GM13976 (cell line): ENCODE results near the gene ATMIN.

Experiments used
- DNase-seq: peaks from one replicate; pipeline ENCODE4 v3.0.0; 2012; ENCODE audit warnings: low spot score
- in situ Hi-C: fragments of 300-500 bp; cut with MboI; formaldehyde crosslinking; loops from one replicate; pipeline ENCODE4 v1.12.0; 2022; ENCODE audit warnings: low sequenced_read_pairs, mixed read lengths, inconsistent platforms; ENCODE audit not compliant: unreplicated experiment
- TF ChIP-seq, protein P1 (sequence below): IDR thresholded peaks from 2 replicates; pipeline ENCODE4 v1.5.1; 2012; ENCODE audit warnings: borderline replicate concordance, mild to moderate bottlenecking; ENCODE audit not compliant: insufficient read depth; ENCODE audit errors: extremely low read depth, missing control alignments, control extremely low read depth

The ATMIN gene

DNA sequence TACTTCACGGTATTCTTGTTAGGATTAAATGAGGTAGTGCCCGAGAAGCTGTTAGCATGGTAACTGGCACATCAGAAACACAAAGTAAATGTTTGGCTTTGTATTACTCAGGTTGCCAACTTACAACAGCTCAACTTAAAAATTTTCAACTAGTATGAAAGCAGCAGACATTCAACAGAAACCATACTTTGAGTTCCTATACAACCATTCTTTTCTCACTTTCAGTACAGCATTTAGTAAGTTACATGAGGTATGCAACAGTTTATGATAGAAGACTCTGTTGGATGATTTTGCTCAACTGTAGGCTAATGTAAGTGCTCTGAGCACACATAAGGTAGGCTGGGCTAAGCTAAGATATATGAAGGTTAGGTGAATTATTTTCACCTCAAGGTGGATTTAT lies 21.0 kb upstream of the ATMIN start:
- in situ Hi-C loops = no loop called here
- no peak for DNase-seq
- TF ChIP-seq, protein P1, sequence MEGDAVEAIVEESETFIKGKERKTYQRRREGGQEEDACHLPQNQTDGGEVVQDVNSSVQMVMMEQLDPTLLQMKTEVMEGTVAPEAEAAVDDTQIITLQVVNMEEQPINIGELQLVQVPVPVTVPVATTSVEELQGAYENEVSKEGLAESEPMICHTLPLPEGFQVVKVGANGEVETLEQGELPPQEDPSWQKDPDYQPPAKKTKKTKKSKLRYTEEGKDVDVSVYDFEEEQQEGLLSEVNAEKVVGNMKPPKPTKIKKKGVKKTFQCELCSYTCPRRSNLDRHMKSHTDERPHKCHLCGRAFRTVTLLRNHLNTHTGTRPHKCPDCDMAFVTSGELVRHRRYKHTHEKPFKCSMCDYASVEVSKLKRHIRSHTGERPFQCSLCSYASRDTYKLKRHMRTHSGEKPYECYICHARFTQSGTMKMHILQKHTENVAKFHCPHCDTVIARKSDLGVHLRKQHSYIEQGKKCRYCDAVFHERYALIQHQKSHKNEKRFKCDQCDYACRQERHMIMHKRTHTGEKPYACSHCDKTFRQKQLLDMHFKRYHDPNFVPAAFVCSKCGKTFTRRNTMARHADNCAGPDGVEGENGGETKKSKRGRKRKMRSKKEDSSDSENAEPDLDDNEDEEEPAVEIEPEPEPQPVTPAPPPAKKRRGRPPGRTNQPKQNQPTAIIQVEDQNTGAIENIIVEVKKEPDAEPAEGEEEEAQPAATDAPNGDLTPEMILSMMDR = no peak

DNA sequence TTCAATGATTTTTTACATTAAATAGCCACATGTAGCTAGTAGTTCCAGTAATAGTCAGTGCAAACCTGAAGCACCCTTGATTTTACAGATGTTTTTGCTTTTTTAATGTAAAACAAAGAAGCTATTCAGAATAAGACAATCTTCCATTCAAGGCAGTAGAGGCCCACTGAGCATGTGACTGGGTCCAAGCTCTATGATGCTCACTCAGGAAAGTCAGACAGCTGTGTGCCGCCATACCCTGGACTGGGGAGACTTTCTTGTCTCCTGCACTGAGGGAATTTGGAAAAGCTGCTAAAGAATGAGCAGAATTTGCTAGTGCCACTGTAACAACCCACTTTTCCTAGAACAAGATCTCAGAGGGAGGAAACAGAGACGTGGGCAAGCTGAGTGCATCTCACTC lies 17.1 kb upstream of the ATMIN start:
- DNase-seq = no peak
- TF ChIP-seq, protein P1 = no peak
- in situ Hi-C loops = no loop called here

DNA sequence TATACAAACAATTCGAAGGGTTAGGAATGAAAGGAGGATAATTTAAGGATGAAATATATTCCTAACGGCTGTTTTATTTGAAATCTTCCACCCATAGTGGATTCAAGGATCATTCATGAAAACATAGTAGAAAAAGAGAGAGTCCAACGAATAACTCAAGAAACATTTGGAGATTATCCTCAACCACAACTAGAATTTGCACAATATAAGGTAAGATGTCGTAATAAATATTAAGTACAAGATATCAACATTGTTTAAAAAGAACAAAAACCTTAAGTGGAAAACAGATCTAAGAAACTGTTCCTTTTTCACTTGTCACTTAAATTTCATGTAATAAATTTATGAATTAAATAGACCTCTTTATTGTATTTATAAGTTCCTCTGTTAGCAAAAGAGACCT lies 9.2 kb upstream of the ATMIN start:
- TF ChIP-seq, protein P1 = no peak
- in situ Hi-C loops = no loop called here
- DNase-seq = no peak

DNA sequence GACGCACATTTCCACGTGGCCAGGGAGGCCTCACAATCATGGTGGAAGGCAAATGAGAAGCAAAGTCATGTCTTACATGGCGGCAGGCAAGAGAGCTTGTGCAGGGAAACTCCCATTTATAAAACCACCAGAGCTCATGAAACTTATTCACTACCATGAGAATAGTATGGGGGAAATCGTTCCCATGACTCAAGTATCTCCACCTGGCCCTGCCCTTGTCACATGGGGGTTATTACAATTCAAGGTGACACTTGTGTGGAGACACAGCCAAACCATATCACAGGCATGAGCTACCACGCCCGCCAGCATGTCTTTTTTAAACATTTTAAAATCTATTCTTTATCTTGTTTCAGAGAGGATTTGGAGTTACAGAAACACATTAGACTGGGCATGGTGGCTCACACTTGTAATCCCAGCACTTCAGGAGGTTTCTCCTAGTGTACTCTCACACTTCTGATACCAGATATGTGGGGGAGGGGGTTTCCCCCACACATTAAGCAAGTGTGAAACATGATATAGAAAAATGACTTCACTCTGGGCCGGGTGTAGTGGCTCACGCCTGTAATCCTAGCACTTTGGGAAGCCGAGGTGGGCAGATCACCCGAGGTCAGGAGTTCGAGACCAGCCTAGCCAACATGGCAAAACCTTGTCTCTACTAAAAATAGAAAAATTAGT lies 5.6 kb upstream of the ATMIN start:
- TF ChIP-seq, protein P1 = no peak
- in situ Hi-C loops = no loop called here
- DNase-seq = no peak

DNA sequence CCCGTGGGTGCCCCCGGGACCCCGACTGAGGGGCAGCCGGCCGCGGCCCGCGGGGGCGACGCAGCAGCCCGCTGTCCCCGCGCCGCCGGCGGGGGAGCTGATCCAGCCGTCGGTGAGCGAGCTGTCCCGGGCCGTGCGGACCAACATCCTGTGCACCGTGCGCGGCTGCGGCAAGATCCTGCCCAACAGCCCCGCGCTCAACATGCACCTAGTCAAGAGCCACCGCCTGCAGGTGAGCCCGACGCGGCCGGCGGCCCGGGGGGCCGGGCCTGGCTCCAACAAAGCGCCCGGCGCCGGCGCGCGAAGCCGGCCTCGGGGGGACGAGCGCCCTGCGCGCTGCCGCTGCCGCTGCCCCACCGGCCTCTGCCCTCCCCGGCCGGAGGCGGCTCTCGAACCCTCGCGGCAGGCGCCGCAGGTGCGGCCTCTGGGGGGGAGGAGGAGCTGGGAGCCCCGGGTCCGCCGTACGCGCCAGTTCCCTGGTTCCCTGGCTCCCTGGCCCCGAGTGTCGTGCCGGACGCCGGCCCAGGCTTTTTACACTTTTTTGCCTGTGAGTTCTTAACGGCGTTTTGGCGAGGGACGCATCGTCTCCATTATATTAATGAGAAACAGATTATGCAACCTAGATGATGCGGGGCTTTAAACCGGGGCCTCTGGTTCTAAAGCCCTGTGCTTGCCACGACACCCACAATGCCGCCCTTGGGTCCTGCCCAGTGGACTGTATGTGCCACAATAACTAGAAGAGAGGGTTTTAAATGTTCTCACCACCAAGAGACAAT lies 521 bp downstream of the ATMIN start:
- TF ChIP-seq, protein P1 = no peak
- DNase-seq = peak; percentile 73
- in situ Hi-C loops = no loop called here

DNA sequence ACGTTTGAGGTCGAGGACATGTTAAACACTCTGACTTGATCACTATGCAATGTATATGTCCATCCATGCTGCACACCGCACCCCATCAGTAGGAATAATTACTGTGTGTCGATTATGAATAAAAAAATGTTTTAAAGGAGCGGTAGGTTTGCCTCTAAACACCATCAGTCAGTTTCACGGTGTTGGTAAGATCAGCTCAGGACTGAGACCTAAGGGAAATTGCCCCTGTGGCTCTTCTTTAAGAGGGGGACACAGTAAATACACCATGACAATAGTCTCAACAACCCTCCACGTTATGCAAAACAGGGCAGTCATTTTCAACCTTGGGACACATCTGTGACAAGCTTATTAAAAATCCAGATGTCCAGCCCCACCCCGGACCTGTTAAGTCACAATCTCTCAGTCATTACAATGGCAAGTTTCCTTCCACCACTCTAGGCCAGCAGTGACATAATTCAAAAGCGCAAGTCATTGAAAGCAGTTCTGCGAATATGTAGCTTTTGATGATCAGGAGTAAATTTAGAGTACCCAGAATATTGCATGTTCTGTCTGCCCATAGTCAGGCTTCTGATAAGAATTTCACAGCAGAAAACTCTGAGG lies 1.2 kb downstream of the ATMIN start:
- TF ChIP-seq, protein P1 = no peak
- DNase-seq = no peak
- in situ Hi-C loops = no loop called here
